Nephron progenitor cell (in vitro differentiated cells): ENCODE results near the gene DSC2.

ENCODE experiments used
- DNase-seq: peaks from one replicate; pipeline ENCODE4 v3.0.0; 2021
- H3K27ac Mint-ChIP-seq: 2 replicates; pipeline ENCODE4 v1.8.0; 2021; ENCODE audit warnings: mild to moderate bottlenecking, moderate library complexity, mixed read lengths
- H3K27me3 Mint-ChIP-seq: 2 replicates; pipeline ENCODE4 v1.8.0; 2021; ENCODE audit warnings: mild to moderate bottlenecking, low read depth, mixed read lengths; ENCODE audit not compliant: poor library complexity
- H3K36me3 Mint-ChIP-seq: 2 replicates; pipeline ENCODE4 v1.8.0; 2021; ENCODE audit warnings: low read depth, mixed read lengths
- H3K4me1 Mint-ChIP-seq: 2 replicates; pipeline ENCODE4 v1.8.0; 2021; ENCODE audit warnings: mixed read lengths
- H3K4me3 Mint-ChIP-seq: 2 replicates; pipeline ENCODE4 v1.8.0; 2021; ENCODE audit warnings: mild to moderate bottlenecking, moderate library complexity, mixed read lengths
- H3K9me3 Mint-ChIP-seq: 2 replicates; pipeline ENCODE4 v1.8.0; 2021; ENCODE audit warnings: mild to moderate bottlenecking, moderate library complexity, mixed read lengths
- TF ChIP-seq, protein P1 (sequence below): fragments of 200-600 bp; sonication (generic); IDR thresholded peaks from 2 replicates; pipeline ENCODE4 v1.5.0; 2021; ENCODE audit warnings: antibody characterized with exemption

Gene DSC2

DNA sequence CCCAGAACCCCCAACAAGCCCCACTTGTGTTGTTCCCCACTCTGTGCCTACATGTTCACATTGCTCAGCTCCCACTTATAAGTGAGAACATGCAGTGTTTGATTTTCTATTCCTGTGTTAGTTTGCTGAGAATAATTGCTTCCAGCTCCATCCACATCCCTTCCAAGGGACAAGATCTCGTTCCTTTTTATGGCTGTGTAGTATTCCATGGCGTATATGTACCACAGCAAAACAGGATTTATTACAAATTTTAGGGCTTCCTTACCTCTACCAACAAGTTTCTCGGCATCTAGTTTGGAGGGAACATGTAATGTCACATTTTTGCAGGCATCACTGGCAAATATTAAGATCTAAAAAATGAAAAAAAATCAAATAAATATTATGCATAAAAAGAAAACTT, 8.9 kb downstream of the DSC2 start:
- TF ChIP-seq, protein P1, sequence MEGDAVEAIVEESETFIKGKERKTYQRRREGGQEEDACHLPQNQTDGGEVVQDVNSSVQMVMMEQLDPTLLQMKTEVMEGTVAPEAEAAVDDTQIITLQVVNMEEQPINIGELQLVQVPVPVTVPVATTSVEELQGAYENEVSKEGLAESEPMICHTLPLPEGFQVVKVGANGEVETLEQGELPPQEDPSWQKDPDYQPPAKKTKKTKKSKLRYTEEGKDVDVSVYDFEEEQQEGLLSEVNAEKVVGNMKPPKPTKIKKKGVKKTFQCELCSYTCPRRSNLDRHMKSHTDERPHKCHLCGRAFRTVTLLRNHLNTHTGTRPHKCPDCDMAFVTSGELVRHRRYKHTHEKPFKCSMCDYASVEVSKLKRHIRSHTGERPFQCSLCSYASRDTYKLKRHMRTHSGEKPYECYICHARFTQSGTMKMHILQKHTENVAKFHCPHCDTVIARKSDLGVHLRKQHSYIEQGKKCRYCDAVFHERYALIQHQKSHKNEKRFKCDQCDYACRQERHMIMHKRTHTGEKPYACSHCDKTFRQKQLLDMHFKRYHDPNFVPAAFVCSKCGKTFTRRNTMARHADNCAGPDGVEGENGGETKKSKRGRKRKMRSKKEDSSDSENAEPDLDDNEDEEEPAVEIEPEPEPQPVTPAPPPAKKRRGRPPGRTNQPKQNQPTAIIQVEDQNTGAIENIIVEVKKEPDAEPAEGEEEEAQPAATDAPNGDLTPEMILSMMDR, result no peak
- Mint-ChIP-seq H3K27ac (no peak overlapping the region), H3K4me3 (no peak overlapping the region), H3K4me1 (peaks cover 17% of the 10 kb centered on the region), H3K27me3 (no peaks in the 10 kb centered on the region), H3K36me3 (peaks cover 81% of the 10 kb centered on the region), H3K9me3 (peaks cover 13% of the 10 kb centered on the region)
- DNase-seq, result no peak

DNA sequence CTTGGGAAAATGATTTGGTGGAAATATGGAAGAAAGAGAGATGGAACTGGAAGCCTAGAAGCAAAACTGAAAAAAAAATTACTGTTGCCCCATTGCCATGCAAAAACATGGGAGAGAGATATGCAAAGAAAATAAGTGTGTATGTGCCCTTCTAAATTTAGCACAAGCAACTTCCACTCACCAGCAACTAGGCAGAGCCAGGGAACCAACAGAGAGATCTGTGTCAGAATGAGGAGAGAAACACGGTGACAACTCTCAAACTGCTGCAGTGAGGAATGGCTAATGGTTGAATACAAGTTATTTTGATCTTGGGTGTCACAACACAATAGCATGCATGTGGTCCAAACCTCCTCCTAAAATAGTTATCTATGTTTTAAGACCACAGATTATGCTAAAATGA, 10.9 kb downstream of the DSC2 start:
- Mint-ChIP-seq H3K36me3 (peaks cover 82% of the 10 kb centered on the region), H3K4me3 (no peak overlapping the region), H3K4me1 (peaks cover 12% of the 10 kb centered on the region), H3K9me3 (peaks cover 7% of the 10 kb centered on the region), H3K27me3 (no peaks in the 10 kb centered on the region), H3K27ac (peak overlapping the region; percentile 39)
- no peak for DNase-seq
- TF ChIP-seq, protein P1, result no peak

DNA sequence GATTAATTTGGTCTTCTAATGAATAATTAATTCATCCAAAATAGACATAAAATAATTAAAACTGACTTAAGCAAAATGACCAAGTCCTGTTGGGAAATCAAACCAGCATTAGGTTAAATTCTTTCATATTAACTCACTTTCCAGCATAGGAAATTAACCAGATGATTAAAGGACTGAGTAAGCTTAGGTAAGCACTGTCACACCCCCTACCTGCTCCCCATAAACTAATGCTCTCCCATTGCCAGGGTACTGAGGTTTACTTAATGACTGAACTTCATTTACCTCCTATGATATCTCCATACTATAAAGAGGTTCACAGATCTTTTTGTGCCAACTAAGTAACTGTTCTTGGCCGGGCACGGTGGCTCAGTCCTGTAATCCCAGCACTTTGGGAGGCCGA, 13.7 kb downstream of the DSC2 start:
- no peak overlapping the region for H3K4me3 Mint-ChIP-seq

DNA sequence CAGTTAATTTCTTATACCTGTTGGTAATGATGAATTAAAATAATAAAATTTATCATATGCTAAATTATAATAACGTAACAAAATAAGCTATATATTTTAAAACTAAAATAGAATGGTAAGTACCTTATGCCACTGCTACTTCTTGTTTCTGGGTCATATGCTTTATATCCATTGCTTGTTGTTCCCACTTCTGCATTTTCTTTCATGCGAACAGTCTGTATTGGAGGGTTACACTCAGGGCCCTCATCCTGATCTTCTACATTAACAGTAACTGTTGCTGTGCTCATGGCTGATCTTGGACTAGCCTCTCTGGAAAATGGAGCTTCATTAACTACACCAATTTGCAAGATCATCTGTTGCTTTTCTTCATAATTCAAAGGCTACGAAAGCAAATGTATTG, 22.2 kb downstream of the DSC2 start:
- Mint-ChIP-seq H3K9me3 (no peaks in the 10 kb centered on the region), H3K36me3 (peaks cover 88% of the 10 kb centered on the region), H3K27me3 (no peaks in the 10 kb centered on the region), H3K4me3 (no peak overlapping the region), H3K4me1 (no peaks in the 10 kb centered on the region), H3K27ac (no peak overlapping the region)
- TF ChIP-seq, protein P1, result no peak
- no peak for DNase-seq

More for the DNA sequence above, 13.7 kb downstream of the DSC2 start:
- Mint-ChIP-seq H3K9me3 (no peaks in the 10 kb centered on the region), H3K27me3 (no peaks in the 10 kb centered on the region), H3K36me3 (peaks cover 81% of the 10 kb centered on the region), H3K27ac (no peak overlapping the region), H3K4me1 (no peaks in the 10 kb centered on the region)
- no peak for DNase-seq
- TF ChIP-seq, protein P1, result no peak

DNA sequence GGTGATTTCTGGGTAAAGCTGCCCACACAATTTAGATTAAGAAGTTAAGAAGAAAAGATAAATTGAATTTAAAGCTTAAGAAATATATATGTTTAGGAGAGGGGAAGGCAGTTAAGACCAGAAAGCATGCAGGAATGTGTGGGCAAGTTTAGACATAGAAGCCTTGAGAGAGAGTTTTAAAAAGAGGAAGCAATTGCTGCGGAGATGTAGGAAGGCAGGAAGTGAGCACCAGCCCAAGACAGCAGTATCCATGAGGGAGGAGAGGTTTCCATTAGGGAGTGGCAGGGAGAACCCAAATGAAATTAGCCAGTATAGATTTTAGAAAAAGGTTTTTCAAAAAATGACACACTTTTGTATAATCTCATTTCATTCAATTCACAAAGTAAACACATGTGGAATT, 24.3 kb downstream of the DSC2 start:
- peaks cover 90% of the 10 kb centered on the region for H3K36me3 Mint-ChIP-seq
- TF ChIP-seq, protein P1, result no peak
- H3K4me1 Mint-ChIP-seq, result no peaks in the 10 kb centered on the region
- no peak overlapping the region for H3K4me3 Mint-ChIP-seq
- no peaks in the 10 kb centered on the region for H3K27me3 Mint-ChIP-seq
- peak overlapping the region; percentile 14 for H3K27ac Mint-ChIP-seq
- no peaks in the 10 kb centered on the region for H3K9me3 Mint-ChIP-seq
- no peak for DNase-seq

DNA sequence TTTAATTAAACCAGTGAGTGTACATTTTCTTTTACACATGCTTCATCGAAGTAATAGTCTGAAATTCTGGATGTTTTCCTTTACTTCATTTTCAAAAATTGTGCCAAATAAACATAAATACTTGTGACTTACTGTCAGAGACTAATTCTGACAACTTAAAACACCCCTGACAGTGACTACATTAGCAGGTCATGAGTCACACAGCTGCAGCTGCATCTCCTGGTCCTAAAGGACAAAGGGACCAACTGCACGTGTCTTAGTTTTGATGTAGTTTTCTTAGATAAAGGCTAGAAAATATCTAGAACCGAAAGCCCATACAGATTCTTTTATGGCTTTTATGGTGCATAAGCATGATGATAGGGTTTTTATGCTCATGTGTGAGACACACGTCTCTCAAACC, 30.0 kb downstream of the DSC2 start:
- TF ChIP-seq, protein P1, result no peak
- Mint-ChIP-seq H3K4me1 (no peaks in the 10 kb centered on the region), H3K27me3 (no peaks in the 10 kb centered on the region), H3K36me3 (peaks cover 87% of the 10 kb centered on the region), H3K4me3 (no peak overlapping the region), H3K9me3 (no peaks in the 10 kb centered on the region), H3K27ac (no peak overlapping the region)
- no peak for DNase-seq
